HepG2 (cell line): Measurements from ENCODE around the gene SFXN5. TPM values are rescaled to one million over a fixed set of nuclear protein-coding genes. Genes with fewer than 3 reads are reported as not detected.

Source experiments
- ATF3 ChIP-seq: sonication (generic); formaldehyde crosslinking; IDR thresholded peaks from 2 replicates; pipeline ENCODE4 v1.4.0; 2020; ENCODE audit warnings: missing genetic modification reagents
- CREM ChIP-seq, 2 experiments: sonication (generic) in 1 of 2; formaldehyde crosslinking in 1 of 2; IDR thresholded peaks; 2 replicates each; pipeline versions ENCODE4 v1.4.0 to v1.6.1; 2016 to 2020; ENCODE audit warnings: antibody characterized with exemption in 1 of 2, mild to moderate bottlenecking in 1 of 2, missing genetic modification reagents in 1 of 2
- DR1 ChIP-seq: sonication (generic); formaldehyde crosslinking; IDR thresholded peaks from 2 replicates; pipeline ENCODE4 v1.8.0; 2021; ENCODE audit warnings: mild to moderate bottlenecking, missing genetic modification reagents, inconsistent platforms
- ELF4 ChIP-seq: sonication (generic); formaldehyde crosslinking; IDR thresholded peaks from 2 replicates; pipeline ENCODE4 v1.5.0; 2020; ENCODE audit warnings: missing genetic modification reagents, mild to moderate bottlenecking, moderate library complexity, borderline replicate concordance
- FIP1L1 ChIP-seq: fragments of 200-400 bp; formaldehyde crosslinking; IDR thresholded peaks from 2 replicates; pipeline ENCODE4 v1.6.1; 2018; ENCODE audit warnings: low read depth, mild to moderate bottlenecking, low read length, moderate library complexity, borderline replicate concordance; ENCODE audit not compliant: insufficient read depth
- HCFC1 ChIP-seq: fragments of 150-350 bp; IDR thresholded peaks from 2 replicates; pipeline ENCODE4 v1.6.1; 2014; ENCODE audit warnings: low read depth, low read length
- HDAC1 ChIP-seq: sonication (generic); formaldehyde crosslinking; IDR thresholded peaks from 2 replicates; pipeline ENCODE4 v1.5.1; 2020; ENCODE audit warnings: mild to moderate bottlenecking, missing genetic modification reagents
- IKZF5 ChIP-seq: IDR thresholded peaks from 2 replicates; pipeline ENCODE4 v1.6.1; 2018; ENCODE audit warnings: missing genetic modification reagents, mild to moderate bottlenecking, missing compliant biosample characterization
- IRF2 ChIP-seq: IDR thresholded peaks from 2 replicates; pipeline ENCODE4 v1.6.1; 2018; ENCODE audit warnings: missing genetic modification reagents, missing compliant biosample characterization
- KLF6 ChIP-seq: IDR thresholded peaks from 2 replicates; pipeline ENCODE4 v1.8.0; 2016; ENCODE audit warnings: missing biosample characterization, missing genetic modification reagents
- KMT2A ChIP-seq: sonication (generic); formaldehyde crosslinking; IDR thresholded peaks from 2 replicates; pipeline ENCODE4 v1.4.0; 2020; ENCODE audit warnings: missing genetic modification reagents
- MAF1 ChIP-seq: sonication (generic); formaldehyde crosslinking; IDR thresholded peaks from 2 replicates; pipeline ENCODE4 v1.5.0; 2020; ENCODE audit warnings: missing genetic modification reagents, borderline replicate concordance
- MEIS2 ChIP-seq: sonication (generic); formaldehyde crosslinking; IDR thresholded peaks from 2 replicates; pipeline ENCODE4 v1.9.0; 2021; ENCODE audit warnings: mild to moderate bottlenecking, missing genetic modification reagents
- MTERF4 ChIP-seq: sonication (generic); formaldehyde crosslinking; IDR thresholded peaks from 2 replicates; pipeline ENCODE4 v1.8.0; 2023; ENCODE audit warnings: mild to moderate bottlenecking, missing genetic modification reagents
- PBX2 ChIP-seq: IDR thresholded peaks from 2 replicates; pipeline ENCODE4 v1.6.1; 2016; ENCODE audit warnings: control low read depth
- POLR2AphosphoS5 ChIP-seq: IDR thresholded peaks from 2 replicates; pipeline ENCODE4 v1.6.1; 2012; ENCODE audit warnings: low read depth, low read length
- RBFOX2 ChIP-seq: fragments of 200-400 bp; formaldehyde crosslinking; IDR thresholded peaks from 2 replicates; pipeline ENCODE4 v1.6.1; 2017; ENCODE audit warnings: low read depth, mild to moderate bottlenecking, low read length
- TFDP1 ChIP-seq: IDR thresholded peaks from 2 replicates; pipeline ENCODE4 v1.6.1; 2016; ENCODE audit warnings: missing compliant biosample characterization, missing genetic modification reagents, borderline replicate concordance
- U2AF1 ChIP-seq: fragments of 200-400 bp; formaldehyde crosslinking; optimal IDR thresholded peaks from 2 replicates; pipeline ENCODE3; 2017; ENCODE audit warnings: mild to moderate bottlenecking, low read depth, low read length
- ZNF20 ChIP-seq: sonication (generic); formaldehyde crosslinking; IDR thresholded peaks from 2 replicates; pipeline ENCODE4 v1.4.0; 2020; ENCODE audit warnings: mild to moderate bottlenecking, moderate library complexity, missing genetic modification reagents
- ZNF329 ChIP-seq: sonication (generic); formaldehyde crosslinking; IDR thresholded peaks from 2 replicates; pipeline ENCODE4 v1.9.0; 2021; ENCODE audit warnings: low read depth, mild to moderate bottlenecking, missing genetic modification reagents
- ZNF547 ChIP-seq: sonication (generic); formaldehyde crosslinking; IDR thresholded peaks from 2 replicates; pipeline ENCODE4 v1.5.1; 2020; ENCODE audit warnings: mild to moderate bottlenecking, missing genetic modification reagents
- ZNF570 ChIP-seq: sonication (generic); formaldehyde crosslinking; IDR thresholded peaks from 2 replicates; pipeline ENCODE4 v1.4.0; 2020; ENCODE audit warnings: mild to moderate bottlenecking, missing genetic modification reagents, borderline replicate concordance
- ZNF691 ChIP-seq: sonication (generic); formaldehyde crosslinking; IDR thresholded peaks from 2 replicates; pipeline ENCODE4 v1.4.0; 2020; ENCODE audit warnings: missing genetic modification reagents, low read depth, mild to moderate bottlenecking, borderline replicate concordance
- ZNF891 ChIP-seq: sonication (generic); formaldehyde crosslinking; IDR thresholded peaks from 2 replicates; pipeline ENCODE4 v1.5.0; 2020; ENCODE audit warnings: mild to moderate bottlenecking, missing genetic modification reagents
- polyA plus RNA-seq, 8 experiments: library from polyadenylated mRNA; depleted of rRNA in 3 of 8; stranded (reverse) in 7 of 8; unstranded in 1 of 8; fragments of >200 nt; fragmentation: Illumina TruSeq in 4 of 8; extraction: Trizol in 4 of 8; gene quantifications; 2 replicates each; pipeline versions ENCODE4 v1.2.1 to v1.2.3, GENCODE V29; 2011 to 2016; ENCODE audit warnings: low read depth in 4 of 8, missing spikeins in 1 of 8, mixed read lengths in 1 of 8; ENCODE audit not compliant: insufficient read depth in 1 of 8
- total RNA-seq, 5 experiments: library from RNA; depleted of rRNA; stranded (reverse); fragments of >200 nt; fragmentation: Illumina TruSeq; extraction: Trizol; gene quantifications; 2 replicates each; pipeline ENCODE4 v1.2.3, GENCODE V29; 2016; ENCODE audit warnings: low read depth in 1 of 5

SFXN5 gene
- total and polyA plus RNA-seq, 2 of the 13 experiments (the other 11 are each of a cell fraction or from before 2014, with no cell fraction given): 34.9 to 37.4 TPM

- TF ChIP-seq RBFOX2 (no peak), FIP1L1 (no peak), KMT2A (CRISPR knock-in tag) (no peak), ELF4 (CRISPR knock-in tag) (no peak), MAF1 (CRISPR knock-in tag) (no peak), POLR2AphosphoS5 (no peak), ZNF691 (CRISPR knock-in tag) (0 out of 2 replicates have a peak, but pooled peaks have one; percentile 28), KLF6 (CRISPR knock-in tag) (no peak), U2AF1 (no peak), CREM (IDR thresholded peaks at IDR 0.05) (no peak), CREM (CRISPR knock-in tag; IDR thresholded peaks at IDR 0.05) (no peak), MTERF4 (peak; percentile 41; the same call in 1 of the 2 replicates), ZNF891 (CRISPR knock-in tag) (no peak), ATF3 (no peak), HDAC1 (CRISPR knock-in tag) (no peak), HCFC1 (no peak), ZNF20 (CRISPR knock-in tag) (no peak), ZNF570 (CRISPR knock-in tag) (no peak), TFDP1 (CRISPR knock-in tag) (no peak), IRF2 (0 out of 2 replicates have a peak, but pooled peaks have one; percentile 56), DR1 (CRISPR knock-in tag) (no peak), MEIS2 (CRISPR knock-in tag) (no peak), ZNF329 (no peak), ZNF547 (CRISPR knock-in tag) (peak; percentile 82; the same call in 1 of the 2 replicates), IKZF5 (CRISPR knock-in tag) (no peak), PBX2 (CRISPR knock-in tag) (no peak)
Measured at GRCh38 chr2:73085691-73086090, 14.2 kb upstream of the SFXN5 start (continued).
